CD8-positive, alpha-beta memory T cell (primary cell): ENCODE results near the gene GDAP1L1. TPM values are rescaled to one million over a fixed set of nuclear protein-coding genes. Genes with fewer than 3 reads are reported as not detected.

Source experiments
- CTCF ChIA-PET: fragments of 350-600 bp; sonication (Branson Sonifier 250); formaldehyde crosslinking; loops from one replicate; lab custom pipeline; 2021; ENCODE audit warnings: antibody characterized with exemption; lab: Charles Lee
- POLR2A ChIA-PET: fragments of 350-600 bp; sonication (Branson Sonifier 250); formaldehyde crosslinking; loops from one replicate; lab custom pipeline; 2021; ENCODE audit warnings: antibody characterized with exemption; lab: Charles Lee
- DNase-seq, 5 donors: peaks; one replicate each; pipeline versions ENCODE4 v3.0.0 to v3.0.0-alpha.2; 2020 to 2022; ENCODE audit warnings: mixed read lengths in 1 of 5
- H3K27ac ChIP-seq: one replicate; pipeline ENCODE4 v1.7.0; 2013; ENCODE audit warnings: low read depth, mild to moderate bottlenecking, low read length, moderate library complexity
- H3K27me3 ChIP-seq: 2 replicates; pipeline ENCODE4 v1.7.0; 2013; ENCODE audit warnings: low read length, mild to moderate bottlenecking; ENCODE audit not compliant: insufficient read depth, poor library complexity, severe bottlenecking
- H3K36me3 ChIP-seq: 2 replicates; pipeline ENCODE4 v1.7.0; 2013; ENCODE audit warnings: mild to moderate bottlenecking, low read length, moderate library complexity; ENCODE audit not compliant: insufficient read depth
- H3K4me1 ChIP-seq: 2 replicates; pipeline ENCODE4 v1.7.0; 2013; ENCODE audit warnings: mild to moderate bottlenecking, low read length, moderate library complexity; ENCODE audit not compliant: insufficient read depth
- H3K4me3 ChIP-seq: 2 replicates; pipeline ENCODE4 v1.7.0; 2013; ENCODE audit warnings: mild to moderate bottlenecking, low read length
- H3K9me3 ChIP-seq: 2 replicates; pipeline ENCODE4 v1.7.0; 2013; ENCODE audit warnings: mild to moderate bottlenecking, low read length
- H3K27ac Mint-ChIP-seq, 8 donors: one replicate each; pipeline ENCODE4 v1.8.0; 2020 to 2021; ENCODE audit warnings: mixed read lengths in 8 of 8, mild to moderate bottlenecking in 6 of 8, inconsistent platforms in 3 of 8, moderate library complexity in 3 of 8
- H3K27me3 Mint-ChIP-seq, 2 donors: one replicate each; pipeline ENCODE4 v1.8.0; 2020 to 2021; ENCODE audit warnings: mixed read lengths in 2 of 2, mild to moderate bottlenecking in 1 of 2, moderate library complexity in 1 of 2
- H3K36me3 Mint-ChIP-seq, 3 donors: one replicate each; pipeline ENCODE4 v1.8.0; 2020 to 2021; ENCODE audit warnings: mixed read lengths in 3 of 3, inconsistent platforms in 1 of 3, mild to moderate bottlenecking in 1 of 3
- H3K4me1 Mint-ChIP-seq, 3 donors: one replicate each; pipeline ENCODE4 v1.8.0; 2020 to 2021; ENCODE audit warnings: mixed read lengths in 3 of 3, inconsistent platforms in 1 of 3, mild to moderate bottlenecking in 1 of 3
- H3K4me3 Mint-ChIP-seq, 7 donors: one replicate each; pipeline ENCODE4 v1.8.0; 2020 to 2021; ENCODE audit warnings: mixed read lengths in 7 of 7, mild to moderate bottlenecking in 6 of 7, moderate library complexity in 4 of 7, inconsistent platforms in 2 of 7
- H3K9me3 Mint-ChIP-seq, 5 donors: one replicate each; pipeline ENCODE4 v1.8.0; 2020 to 2022; ENCODE audit warnings: mixed read lengths in 5 of 5, mild to moderate bottlenecking in 3 of 5, moderate library complexity in 2 of 5, inconsistent platforms in 1 of 5
- polyA plus RNA-seq: library from polyadenylated mRNA; unstranded; fragments of 300-500 nt; fragmentation: Illumina TruSeq; gene quantifications from one replicate; pipeline ENCODE4 v1.2.3, GENCODE V29; 2021
- total RNA-seq, 2 experiments: library from RNA; stranded (reverse); gene quantifications; one replicate each; pipeline ENCODE4 v1.2.3, GENCODE V29; 2021

Gene GDAP1L1
- total and polyA plus RNA-seq, 3 experiments from 2014 or later: not detected

DNA sequence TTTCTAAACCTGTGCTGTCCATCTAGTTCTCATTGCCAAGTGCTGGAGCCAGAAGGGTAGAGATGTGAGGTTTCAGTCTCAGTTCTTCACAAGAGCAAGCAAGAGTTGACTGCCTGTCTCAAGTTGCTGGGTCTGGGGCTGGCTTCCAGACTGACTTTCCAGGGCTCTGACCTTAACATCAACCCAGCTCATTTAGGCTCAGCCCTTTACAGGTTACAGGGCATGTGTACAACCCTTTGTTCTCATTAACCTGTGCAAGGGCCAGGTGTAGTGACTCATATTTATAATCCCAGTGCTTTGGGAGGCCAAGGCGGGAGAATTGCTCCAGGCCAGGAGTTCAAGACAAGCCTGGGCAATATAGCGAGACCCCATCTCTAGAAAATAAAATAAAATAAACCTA lies 33.3 kb downstream of the GDAP1L1 start:
- peak overlapping the region in 1 of 8 donors; percentile 11 for H3K27ac Mint-ChIP-seq
- H3K27me3 ChIP-seq: no peaks in the 10 kb centered on the region
- peaks cover 0 to 1% of the 10 kb centered on the region in 2 donors for H3K27me3 Mint-ChIP-seq
- H3K36me3 Mint-ChIP-seq: peaks cover 0 to 8% (median 4%) of the 10 kb centered on the region in 3 donors
- no peak overlapping the region for H3K4me3 Mint-ChIP-seq
- H3K4me3 ChIP-seq: no peak overlapping the region
- H3K4me1 ChIP-seq: no peaks in the 10 kb centered on the region
- ChIA-PET POLR2A (no interaction called here), CTCF (no interaction called here)
- DNase-seq: no peak
- peaks cover 0 to 9% (median 2%) of the 10 kb centered on the region in 3 donors for H3K4me1 Mint-ChIP-seq
- no peaks in the 10 kb centered on the region for H3K36me3 ChIP-seq
- no peaks in the 10 kb centered on the region for H3K9me3 ChIP-seq
- no peak overlapping the region for H3K27ac ChIP-seq
- H3K9me3 Mint-ChIP-seq: no peaks in the 10 kb centered on the region

DNA sequence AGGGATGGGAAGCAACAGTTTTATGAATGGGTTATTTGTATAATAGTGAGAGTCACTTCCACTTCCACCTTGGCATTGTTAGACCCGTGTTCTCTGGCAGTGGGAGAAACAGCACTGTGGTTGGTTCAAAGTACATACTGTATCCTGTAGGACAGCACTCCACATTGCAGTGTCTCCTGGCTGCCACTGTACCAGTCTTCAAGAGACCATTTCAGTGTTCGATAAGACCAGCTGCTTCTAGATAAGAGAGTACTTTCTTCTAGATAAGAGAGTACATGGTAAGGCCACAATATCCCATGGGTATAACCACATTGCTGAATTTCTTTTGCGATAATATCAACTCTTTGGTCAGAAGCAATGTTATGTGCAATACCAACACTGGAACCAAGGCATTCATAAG lies 35.1 kb downstream of the GDAP1L1 start:
- H3K9me3 Mint-ChIP-seq: no peaks in the 10 kb centered on the region
- Histone ChIP-seq H3K27ac (no peak overlapping the region), H3K4me3 (no peak overlapping the region), H3K27me3 (no peaks in the 10 kb centered on the region), H3K4me1 (no peaks in the 10 kb centered on the region), H3K9me3 (no peaks in the 10 kb centered on the region), H3K36me3 (no peaks in the 10 kb centered on the region)
- ChIA-PET CTCF (interaction anchor here (1.0 to 1.3 kb wide), 2 partner anchors 66 to 67 kb away, joined by 3 to 4 read pairs; no protein-coding TSS in a partner anchor), POLR2A (no interaction called here)
- peaks cover 0 to 9% (median 4%) of the 10 kb centered on the region in 3 donors for H3K4me1 Mint-ChIP-seq
- no peak for DNase-seq
- no peak overlapping the region for H3K4me3 Mint-ChIP-seq
- H3K27ac Mint-ChIP-seq: no peak overlapping the region
- peaks cover 0 to 1% of the 10 kb centered on the region in 2 donors for H3K27me3 Mint-ChIP-seq
- H3K36me3 Mint-ChIP-seq: peaks cover 0 to 8% (median 4%) of the 10 kb centered on the region in 3 donors

DNA sequence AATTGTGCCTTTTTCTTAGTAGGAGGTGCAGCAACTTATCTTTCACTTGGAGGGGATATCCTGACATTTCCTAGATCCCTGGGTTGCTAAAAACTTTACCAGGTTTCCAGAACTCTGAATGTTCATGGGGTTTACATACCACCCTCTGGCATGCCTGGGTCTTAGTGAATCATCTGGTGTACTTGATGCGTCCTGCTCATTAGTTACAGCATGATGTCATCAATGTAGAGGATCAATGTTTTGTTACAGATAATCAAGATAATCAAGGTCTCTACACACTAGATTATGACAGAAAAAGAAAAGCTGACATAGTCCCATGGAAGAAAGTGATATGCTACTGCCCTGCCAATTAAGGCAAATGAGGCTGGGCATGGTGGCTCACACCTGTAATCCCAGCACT lies 36.9 kb downstream of the GDAP1L1 start:
- H3K4me1 Mint-ChIP-seq: peaks cover 0 to 9% (median 9%) of the 10 kb centered on the region in 3 donors
- peak overlapping the region in 1 of 8 donors; percentile 40 for H3K27ac Mint-ChIP-seq
- Histone ChIP-seq H3K9me3 (no peaks in the 10 kb centered on the region), H3K27ac (no peak overlapping the region), H3K4me1 (no peaks in the 10 kb centered on the region), H3K36me3 (no peaks in the 10 kb centered on the region), H3K4me3 (no peak overlapping the region), H3K27me3 (no peaks in the 10 kb centered on the region)
- H3K27me3 Mint-ChIP-seq: peaks cover 0 to under 1% of the 10 kb centered on the region in 2 donors
- no peaks in the 10 kb centered on the region for H3K9me3 Mint-ChIP-seq
- POLR2A ChIA-PET: no interaction called here
- no peak for DNase-seq
- CTCF ChIA-PET: interaction anchor here (0.8 kb wide), 1 partner anchor 11 kb away, joined by 3 read pairs; no protein-coding TSS in a partner anchor
- H3K4me3 Mint-ChIP-seq: no peak overlapping the region
- peaks cover 4 to 9% (median 5%) of the 10 kb centered on the region in 3 donors for H3K36me3 Mint-ChIP-seq

DNA sequence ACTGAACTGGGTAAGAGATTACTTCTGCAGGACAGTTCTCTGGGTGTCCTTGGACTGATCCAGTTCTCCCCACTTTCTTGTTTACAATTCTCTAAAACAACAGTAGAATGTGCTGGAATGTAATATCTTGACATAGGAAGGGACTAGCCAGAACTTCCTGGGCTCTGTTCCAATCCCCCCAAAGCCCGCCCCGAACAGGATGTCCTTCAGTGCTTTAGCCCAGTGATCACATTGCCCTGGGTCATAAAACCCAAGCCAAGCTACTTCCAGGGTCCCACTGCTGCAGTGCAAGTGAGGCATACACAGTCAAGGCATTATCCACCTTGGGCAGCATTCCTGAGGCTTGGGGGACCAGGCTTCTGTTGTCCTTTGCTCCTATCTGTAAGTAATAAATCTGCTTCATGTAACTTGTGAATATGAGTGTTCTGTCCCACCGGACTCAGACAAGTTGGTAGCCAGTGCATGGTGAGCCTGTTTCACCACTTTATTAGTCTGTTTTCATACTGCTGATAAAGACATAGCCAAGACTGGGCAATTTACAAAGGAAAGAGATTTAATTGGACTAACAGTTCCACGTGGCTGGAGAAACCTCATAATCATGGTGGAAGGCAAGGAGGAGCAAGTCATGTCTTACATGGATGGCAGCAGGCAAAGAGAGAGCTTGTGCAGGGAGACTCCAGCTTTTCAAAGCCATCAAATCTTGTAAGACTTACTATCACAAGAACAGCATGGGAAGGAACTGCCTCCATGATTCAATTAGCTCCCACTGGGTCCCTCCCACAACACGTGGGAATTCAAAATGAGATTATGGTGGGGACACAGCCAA lies 40.4 kb downstream of the GDAP1L1 start:
- H3K27ac Mint-ChIP-seq: peak overlapping the region in 2 of 8 donors; percentile 6 to 18
- H3K9me3 Mint-ChIP-seq: no peaks in the 10 kb centered on the region
- Histone ChIP-seq H3K9me3 (no peaks in the 10 kb centered on the region), H3K4me3 (no peak overlapping the region), H3K4me1 (no peaks in the 10 kb centered on the region), H3K27ac (no peak overlapping the region), H3K36me3 (no peaks in the 10 kb centered on the region), H3K27me3 (no peaks in the 10 kb centered on the region)
- no peak for DNase-seq
- ChIA-PET CTCF (interaction anchor here (0.9 to 1.5 kb wide), 2 partner anchors 69 to 72 kb away, joined by 5 read pairs; no protein-coding TSS in a partner anchor), POLR2A (no interaction called here)
- H3K4me1 Mint-ChIP-seq: peaks cover 0 to 11% (median 9%) of the 10 kb centered on the region in 3 donors
- H3K4me3 Mint-ChIP-seq: no peak overlapping the region
- peaks cover 3 to 19% (median 16%) of the 10 kb centered on the region in 3 donors for H3K36me3 Mint-ChIP-seq
- H3K27me3 Mint-ChIP-seq: no peaks in the 10 kb centered on the region

- peak in 2 of 5 donors; percentile 6 for DNase-seq
- H3K9me3 ChIP-seq: no peaks in the 10 kb centered on the region
- no peak overlapping the region for H3K4me3 Mint-ChIP-seq
- H3K27ac Mint-ChIP-seq: no peak overlapping the region
- H3K4me1 Mint-ChIP-seq: peaks cover 0 to 11% (median 9%) of the 10 kb centered on the region in 3 donors
- ChIA-PET POLR2A (no interaction called here), CTCF (no interaction called here)
- H3K27me3 Mint-ChIP-seq: no peaks in the 10 kb centered on the region
- peaks cover 3 to 17% (median 16%) of the 10 kb centered on the region in 3 donors for H3K36me3 Mint-ChIP-seq
- no peaks in the 10 kb centered on the region for H3K9me3 Mint-ChIP-seq
- H3K27me3 ChIP-seq: no peaks in the 10 kb centered on the region
- H3K27ac ChIP-seq: no peak overlapping the region
- no peaks in the 10 kb centered on the region for H3K36me3 ChIP-seq
- no peak overlapping the region for H3K4me3 ChIP-seq
- no peaks in the 10 kb centered on the region for H3K4me1 ChIP-seq
Observed at GRCh38 chr20:44288252-44288651, 41.1 kb downstream of the GDAP1L1 start.

GRCh38 chr20:44291754-44292153 lies 44.6 kb downstream of the GDAP1L1 start:
- Histone ChIP-seq H3K27me3 (no peaks in the 10 kb centered on the region), H3K9me3 (no peaks in the 10 kb centered on the region), H3K36me3 (no peaks in the 10 kb centered on the region), H3K27ac (no peak overlapping the region), H3K4me1 (no peaks in the 10 kb centered on the region), H3K4me3 (no peak overlapping the region)
- CTCF ChIA-PET: interaction anchor here (1.4 to 2.4 kb wide), 2 partner anchors 20 to 76 kb away, joined by 8 to 13 read pairs; partner anchors contain the start of gene FITM2
- DNase-seq: no peak
- POLR2A ChIA-PET: no interaction called here
- H3K4me3 Mint-ChIP-seq: no peak overlapping the region
- no peaks in the 10 kb centered on the region for H3K27me3 Mint-ChIP-seq
- peak overlapping the region in 1 of 8 donors; percentile 84 for H3K27ac Mint-ChIP-seq
- peaks cover 0 to 9% (median 0%) of the 10 kb centered on the region in 3 donors for H3K4me1 Mint-ChIP-seq
- H3K9me3 Mint-ChIP-seq: no peaks in the 10 kb centered on the region
- H3K36me3 Mint-ChIP-seq: peaks cover 3 to 19% (median 17%) of the 10 kb centered on the region in 3 donors

DNA sequence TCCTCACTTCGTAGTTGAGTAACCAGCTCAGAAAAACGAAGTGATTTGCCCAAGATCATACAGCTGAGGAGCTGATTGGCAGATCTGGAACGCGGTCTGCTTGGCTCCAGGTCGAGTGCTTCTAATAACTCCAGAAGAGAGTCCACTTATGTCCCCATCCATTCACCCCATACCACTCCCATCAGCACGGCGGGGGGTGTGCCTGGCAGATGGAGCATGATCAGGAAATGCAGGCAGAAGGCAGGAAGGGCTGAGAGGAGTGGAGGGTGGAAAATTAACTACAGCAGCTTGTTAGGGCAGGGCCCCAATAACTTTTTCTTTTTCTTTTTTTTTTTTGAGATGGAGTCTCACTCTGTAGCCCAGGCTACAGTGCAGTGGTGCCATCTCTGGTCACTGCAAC lies 48.9 kb downstream of the GDAP1L1 start:
- no peaks in the 10 kb centered on the region for H3K4me1 ChIP-seq
- Mint-ChIP-seq H3K4me1 (peaks cover 0 to 5% (median 0%) of the 10 kb centered on the region in 3 donors), H3K36me3 (peaks cover under 1 to 7% (median 5%) of the 10 kb centered on the region in 3 donors), H3K9me3 (no peaks in the 10 kb centered on the region), H3K27me3 (no peaks in the 10 kb centered on the region), H3K4me3 (no peak overlapping the region), H3K27ac (no peak overlapping the region)
- no peak overlapping the region for H3K4me3 ChIP-seq
- no peaks in the 10 kb centered on the region for H3K27me3 ChIP-seq
- no peaks in the 10 kb centered on the region for H3K9me3 ChIP-seq
- ChIA-PET CTCF (interaction anchor here (1.0 to 1.6 kb wide), 3 partner anchors 11 to 15 kb away, joined by 3 read pairs; partner anchors contain the start of gene FITM2), POLR2A (no interaction called here)
- DNase-seq: no peak
- H3K36me3 ChIP-seq: no peaks in the 10 kb centered on the region
- no peak overlapping the region for H3K27ac ChIP-seq

DNA sequence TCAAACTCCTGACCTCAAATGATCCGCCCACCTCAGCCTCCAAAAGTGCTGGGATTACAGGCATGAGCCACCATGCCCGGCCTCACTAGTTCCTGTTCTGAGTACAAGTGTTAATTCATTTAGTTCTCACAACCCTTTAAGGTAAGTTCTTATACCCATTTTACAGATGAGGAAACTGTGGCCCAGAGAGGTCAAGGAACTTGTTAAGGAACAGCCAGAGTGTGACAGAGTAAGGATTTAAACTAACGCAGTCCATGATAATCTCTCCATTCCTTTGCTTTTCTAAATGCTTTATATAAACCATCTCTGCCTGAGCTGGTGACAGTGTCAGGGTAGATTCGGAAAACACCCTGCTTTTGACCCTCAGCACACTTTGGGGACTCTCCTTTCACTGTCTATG lies 50.6 kb downstream of the GDAP1L1 start:
- no peak overlapping the region for H3K4me3 ChIP-seq
- Mint-ChIP-seq H3K27ac (no peak overlapping the region), H3K36me3 (peaks cover 0 to 11% (median 4%) of the 10 kb centered on the region in 3 donors), H3K4me3 (no peak overlapping the region), H3K27me3 (no peaks in the 10 kb centered on the region), H3K9me3 (no peaks in the 10 kb centered on the region), H3K4me1 (peaks cover 0 to 4% (median 0%) of the 10 kb centered on the region in 3 donors)
- no peaks in the 10 kb centered on the region for H3K36me3 ChIP-seq
- DNase-seq: no peak
- H3K4me1 ChIP-seq: no peaks in the 10 kb centered on the region
- H3K9me3 ChIP-seq: no peaks in the 10 kb centered on the region
- ChIA-PET POLR2A (no interaction called here), CTCF (no interaction called here)
- H3K27ac ChIP-seq: no peak overlapping the region
- H3K27me3 ChIP-seq: no peaks in the 10 kb centered on the region
